OCI-M1 (cell line): ENCODE data around the gene DPP6.

Experiments used
- DNase-seq: peaks from one replicate; lab custom pipeline; 2025; lab: John Stamatoyannopoulos, UW

Gene DPP6

GRCh38 chr7:154877031-154877430 is 824.8 kb downstream of the DPP6 start:
- DNase-seq, result no peak

- DNase-seq, result no peak
Measured at GRCh38 chr7:154879629-154880028, 827.4 kb downstream of the DPP6 start.

- DNase-seq, result no peak
Measured at GRCh38 chr7:154880513-154880912, 828.3 kb downstream of the DPP6 start.

GRCh38 chr7:154881026-154881425 is 828.8 kb downstream of the DPP6 start:
- no peak for DNase-seq

- DNase-seq, result no peak
Measured at GRCh38 chr7:154881526-154881925, 829.3 kb downstream of the DPP6 start.

- no peak for DNase-seq
Measured at GRCh38 chr7:154882931-154883474, 830.8 kb downstream of the DPP6 start.

GRCh38 chr7:154884348-154884920 is 832.2 kb downstream of the DPP6 start:
- no peak for DNase-seq

- DNase-seq, result no peak
Measured at GRCh38 chr7:154886591-154886990, 834.4 kb downstream of the DPP6 start.

GRCh38 chr7:154888690-154889089 is 836.5 kb downstream of the DPP6 start:
- no peak for DNase-seq

- no peak for DNase-seq
Measured at GRCh38 chr7:154892459-154892858, 840.3 kb downstream of the DPP6 start.

- DNase-seq, result no peak
Measured at GRCh38 chr7:154896076-154896475, 843.9 kb downstream of the DPP6 start.

- no peak for DNase-seq
Measured at GRCh38 chr7:154898973-154899855, 847.0 kb downstream of the DPP6 start.

- DNase-seq, result no peak
Measured at GRCh38 chr7:154899862-154900261, 847.7 kb downstream of the DPP6 start.

- no peak for DNase-seq
Measured at GRCh38 chr7:154902600-154903082, 850.4 kb downstream of the DPP6 start.

- no peak for DNase-seq
Measured at GRCh38 chr7:154903083-154903731, 851.0 kb downstream of the DPP6 start.

GRCh38 chr7:154905146-154905545 is 852.9 kb downstream of the DPP6 start:
- DNase-seq, result no peak

- no peak for DNase-seq
Measured at GRCh38 chr7:154905615-154906014, 853.4 kb downstream of the DPP6 start.

- no peak for DNase-seq
Measured at GRCh38 chr7:154906201-154906600, 854.0 kb downstream of the DPP6 start.

GRCh38 chr7:154906736-154907355 is 854.6 kb downstream of the DPP6 start:
- DNase-seq, result no peak

- no peak for DNase-seq
Measured at GRCh38 chr7:154907651-154908620, 855.7 kb downstream of the DPP6 start.
